Thyroid gland (tissue), 4 donors: ENCODE results near the gene ABR. TPM values are rescaled to one million over a fixed set of nuclear protein-coding genes. Genes with fewer than 3 reads are reported as not detected.
A peak's percentile ranks its signal among the peaks of the same experiment; 100 is the strongest.
"Not testable (repeated sequence)": the region's sequence is repeated elsewhere in the genome, so short reads cannot be mapped to it uniquely, and the experiment has no call there.

ENCODE experiments used
- DNase-seq, 2 donors: peaks; one replicate each; pipeline ENCODE4 v3.0.0-alpha.2; 2019
- H3K27ac ChIP-seq, 3 donors: fragments of 200-600 bp; sonication (generic); 1 replicate in 2 of 3; 2 replicates in 1 of 3; pipeline ENCODE4 v1.5.1; 2016 to 2019; ENCODE audit warnings: mild to moderate bottlenecking in 1 of 3, moderate library complexity in 1 of 3
- H3K27me3 ChIP-seq: fragments of 200-600 bp; sonication (generic); one replicate; pipeline ENCODE4 v1.5.1; 2019
- H3K36me3 ChIP-seq, 2 donors: fragments of 200-600 bp; sonication (generic); one replicate each; pipeline ENCODE4 v1.5.1; 2016 to 2019
- H3K4me1 ChIP-seq, 2 donors: fragments of 200-600 bp; sonication (generic); one replicate each; pipeline ENCODE4 v1.5.1; 2017 to 2019
- H3K4me3 ChIP-seq, 3 donors: fragments of 200-600 bp; sonication (generic); replicated peaks in 1 of 3; 1 replicate in 2 of 3; 2 replicates in 1 of 3; pipeline ENCODE4 v1.5.1; 2016; ENCODE audit warnings: mild to moderate bottlenecking in 1 of 3
- H3K9me3 ChIP-seq: fragments of 200-600 bp; sonication (generic); one replicate; pipeline ENCODE4 v1.5.1; 2017
- CTCF ChIP-seq, 6 experiments: fragments of 200-600 bp in 3 of 6; fragments of 450-650 bp in 3 of 6; sonication (generic) in 3 of 6; IDR thresholded peaks; one replicate each; pipeline ENCODE4 v1.5.1; 2016 to 2019; ENCODE audit warnings: antibody characterized with exemption in 6 of 6, mild to moderate bottlenecking in 2 of 6, inconsistent platforms in 1 of 6, moderate library complexity in 1 of 6
- POLR2A ChIP-seq, 2 donors: fragments of 450-650 bp; IDR thresholded peaks; one replicate each; pipeline ENCODE4 v1.6.1; 2017; ENCODE audit warnings: antibody characterized with exemption in 2 of 2, mild to moderate bottlenecking in 2 of 2, moderate library complexity in 1 of 2
- WGBS, 2 donors: methylation state at CpG; one replicate each; pipeline ENCODE4 v1.1.5; 2017; 5-methylcytosine and 5-hydroxymethylcytosine counted together
- intact Hi-C: fragments of 100-400 bp; cut with DNase I; formaldehyde crosslinking; loops from one replicate; pipeline ENCODE4 v1.15.1; 2023
- total RNA-seq, 4 donors: library from RNA; depleted of rRNA; stranded (reverse); fragments of >200 nt; gene quantifications; one replicate each; pipeline ENCODE4 v1.2.3, GENCODE V29; 2016

Gene ABR
- total RNA-seq, 4 donors from 2014 or later, result 23.7 to 33.7 (median 31.5) TPM

- no peaks in the 10 kb centered on the region for H3K36me3 ChIP-seq
- intact Hi-C loops, result no loop called here
- 90 to 93% methylated on average over 10 to 20 of the region's 20 CpGs for WGBS, 2 donors
These were observed 131.8 kb downstream of the ABR start for GRCh38 chr17:1047879-1048470.

GRCh38 chr17:1047177-1047878, 132.5 kb downstream of the ABR start:
- intact Hi-C loops, result no loop called here

More at GRCh38 chr17:1047879-1048470, 131.8 kb downstream of the ABR start:
- Histone ChIP-seq H3K27me3 (no peaks in the 10 kb centered on the region), H3K4me1 (no peaks in the 10 kb centered on the region), H3K4me3 (no peak overlapping the region), H3K27ac (no peak overlapping the region), H3K9me3 (no peaks in the 10 kb centered on the region)
- no peak for DNase-seq
- TF ChIP-seq POLR2A (IDR thresholded peaks at IDR 0.05), result no peak
- no peak for TF ChIP-seq CTCF (IDR thresholded peaks at IDR 0.05)

GRCh38 chr17:1045456-1045855, 134.3 kb downstream of the ABR start:
- H3K36me3 ChIP-seq, result no peaks in the 10 kb centered on the region
- no peak overlapping the region for H3K27ac ChIP-seq
- intact Hi-C loops, result no loop called here

More at GRCh38 chr17:1047177-1047878, 132.5 kb downstream of the ABR start:
- H3K4me1 ChIP-seq, result no peaks in the 10 kb centered on the region
- no peaks in the 10 kb centered on the region for H3K36me3 ChIP-seq
- no peaks in the 10 kb centered on the region for H3K27me3 ChIP-seq
- H3K27ac ChIP-seq, result no peak overlapping the region
- TF ChIP-seq POLR2A (IDR thresholded peaks at IDR 0.05) (no peak), CTCF (IDR thresholded peaks at IDR 0.05) (no peak)
- H3K9me3 ChIP-seq, result no peaks in the 10 kb centered on the region
- WGBS, 2 donors, result 63 to 79% methylated on average over 13 to 19 of the region's 21 CpGs
- no peak overlapping the region for H3K4me3 ChIP-seq
- DNase-seq, result no peak

GRCh38 chr17:1044387-1045009, 135.3 kb downstream of the ABR start:
- H3K9me3 ChIP-seq, DNase-seq, intact Hi-C loops, H3K27me3 ChIP-seq, H3K4me3 ChIP-seq, H3K36me3 ChIP-seq: not testable (repeated sequence)
- Histone ChIP-seq H3K27ac (peak overlapping the region in 1 of 3 donors; percentile 51), H3K4me1 (peaks cover 0 to 14% of the 10 kb centered on the region in 2 donors)
- 97% methylated on average over 13 of the region's 13 CpGs for WGBS, 2 donors

More at GRCh38 chr17:1045456-1045855, 134.3 kb downstream of the ABR start:
- 88 to 94% methylated on average over 9 of the region's 9 CpGs for WGBS, 2 donors
- Histone ChIP-seq H3K4me3 (no peak overlapping the region), H3K9me3 (no peaks in the 10 kb centered on the region), H3K27me3 (no peaks in the 10 kb centered on the region), H3K4me1 (peaks cover 0 to 5% of the 10 kb centered on the region in 2 donors)
- TF ChIP-seq POLR2A (IDR thresholded peaks at IDR 0.05) (no peak), CTCF (IDR thresholded peaks at IDR 0.05) (no peak)
- no peak for DNase-seq

GRCh38 chr17:1043601-1044251, 136.1 kb downstream of the ABR start:
- Histone ChIP-seq H3K36me3 (no peaks in the 10 kb centered on the region), H3K27me3 (no peaks in the 10 kb centered on the region), H3K4me3 (no peak overlapping the region), H3K27ac (peak overlapping the region in 2 of 3 donors; percentile 43 to 51), H3K4me1 (peaks cover 0 to 20% of the 10 kb centered on the region in 2 donors), H3K9me3 (no peaks in the 10 kb centered on the region)
- TF ChIP-seq POLR2A (IDR thresholded peaks at IDR 0.05), result no peak
- no peak for TF ChIP-seq CTCF (IDR thresholded peaks at IDR 0.05)
- DNase-seq, result no peak
- WGBS, 2 donors, result 42 to 47% methylated on average over 13 to 20 of the region's 21 CpGs
- intact Hi-C loops, result no loop called here
